Measurements from ENCODE around the gene FAM219A.
"Not testable (repeated sequence)": the region's sequence is repeated elsewhere in the genome, so short reads cannot be mapped to it uniquely, and the experiment has no call there.

FAM219A gene

DNA sequence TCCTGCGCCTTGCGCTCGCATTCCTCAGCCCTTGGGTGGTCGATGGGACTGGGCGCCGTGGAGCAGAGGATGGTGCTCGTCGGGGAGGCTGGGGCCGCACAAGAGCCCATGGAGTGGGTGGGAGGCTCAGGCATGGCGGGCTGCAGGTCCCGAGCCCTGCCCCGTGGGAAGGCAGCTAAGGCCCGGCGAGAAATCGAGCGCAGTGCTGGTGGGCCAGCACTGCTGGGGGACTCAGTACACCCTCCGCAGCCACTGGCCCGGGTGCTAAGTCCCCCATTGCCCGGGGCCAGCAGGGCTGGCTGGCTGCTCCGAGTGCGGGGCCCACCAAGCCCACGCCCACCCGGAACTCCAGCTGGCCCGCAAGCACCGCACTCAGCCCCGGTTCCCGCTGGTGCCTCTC, 24.4 kb upstream of the FAM219A start:
- DNase-seq: not testable (repeated sequence)

DNA sequence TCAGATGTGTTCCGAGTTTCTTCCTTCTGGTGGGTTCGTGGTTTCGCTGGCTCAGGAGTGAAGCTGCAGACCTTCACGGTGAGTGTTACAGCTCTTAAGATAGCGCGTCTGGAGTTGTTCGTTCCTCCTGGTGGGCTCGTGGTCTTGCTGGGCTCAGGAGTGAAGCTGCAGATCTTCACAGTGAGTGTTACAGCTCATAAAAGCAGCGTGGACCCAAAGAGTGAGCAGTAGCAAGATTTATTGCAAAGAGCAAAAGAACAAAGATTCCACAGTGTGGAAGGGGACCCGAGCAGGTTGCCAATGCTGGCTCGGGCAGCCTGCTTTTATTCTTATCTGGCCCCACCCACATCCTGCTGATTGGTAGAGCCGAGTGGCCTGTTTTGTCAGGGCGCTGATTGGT, 23.2 kb upstream of the FAM219A start:
- not testable (repeated sequence) for DNase-seq

DNA sequence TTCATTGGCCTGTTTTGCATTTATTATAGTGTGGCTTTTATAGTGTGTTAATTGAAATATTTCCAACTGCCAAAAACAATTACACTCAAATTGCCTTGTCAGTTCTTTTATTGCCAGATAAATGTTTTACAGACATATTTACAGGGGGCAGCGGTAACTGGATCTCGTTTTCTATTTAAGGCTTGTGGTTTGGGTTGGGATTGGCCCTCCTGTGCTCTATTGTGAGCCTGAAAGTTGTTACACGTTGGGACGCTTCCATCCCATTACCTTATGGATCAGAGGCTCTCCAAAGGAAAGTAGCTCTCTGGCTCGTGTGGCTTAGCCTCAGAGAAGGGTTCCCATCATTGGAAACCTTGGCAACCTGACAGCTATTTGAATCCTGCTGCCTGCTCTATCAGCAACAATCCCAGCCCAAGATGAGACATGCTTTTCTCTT, 21.1 kb upstream of the FAM219A start:
- DNase-seq: no peak

DNA sequence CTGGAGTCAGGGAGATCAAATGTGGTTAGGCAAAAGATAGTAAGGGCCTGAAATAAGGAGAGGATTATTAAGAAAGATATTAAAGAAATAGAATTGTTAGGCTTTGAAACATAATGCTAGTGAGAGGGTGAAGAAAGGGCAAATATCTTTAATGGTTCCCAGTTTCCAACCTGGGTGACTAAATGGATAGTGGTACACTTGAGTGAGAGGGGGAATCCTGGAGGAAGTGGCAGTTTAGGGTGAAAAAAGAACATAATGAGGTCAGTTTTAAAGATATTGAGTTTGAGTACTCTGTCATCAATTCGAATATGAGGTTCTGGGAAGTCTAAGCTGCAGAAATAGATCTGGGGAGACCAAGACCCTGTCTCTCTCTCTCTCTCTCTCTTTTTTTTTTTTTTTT, 19.2 kb upstream of the FAM219A start:
- DNase-seq: no peak

DNA sequence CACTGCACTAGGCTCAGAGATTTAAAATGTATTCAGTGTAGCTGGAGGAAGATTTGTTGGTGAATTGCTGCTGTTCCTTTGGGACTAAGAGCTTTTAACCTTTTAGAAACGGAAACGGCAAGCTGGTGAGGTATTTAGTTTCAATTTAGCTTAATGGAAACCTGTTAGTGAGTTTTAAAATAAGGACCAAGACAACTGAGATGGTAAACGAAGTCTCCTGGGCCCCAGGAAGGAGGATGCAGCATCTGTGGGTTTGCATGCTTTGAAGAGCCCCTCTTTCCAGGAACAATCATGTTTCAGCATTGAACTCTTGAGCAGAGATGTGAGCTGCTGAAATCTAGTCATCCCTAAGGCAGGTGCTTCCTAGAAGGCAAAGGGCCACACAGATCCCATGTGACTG, 16.7 kb upstream of the FAM219A start:
- DNase-seq: no peak

DNA sequence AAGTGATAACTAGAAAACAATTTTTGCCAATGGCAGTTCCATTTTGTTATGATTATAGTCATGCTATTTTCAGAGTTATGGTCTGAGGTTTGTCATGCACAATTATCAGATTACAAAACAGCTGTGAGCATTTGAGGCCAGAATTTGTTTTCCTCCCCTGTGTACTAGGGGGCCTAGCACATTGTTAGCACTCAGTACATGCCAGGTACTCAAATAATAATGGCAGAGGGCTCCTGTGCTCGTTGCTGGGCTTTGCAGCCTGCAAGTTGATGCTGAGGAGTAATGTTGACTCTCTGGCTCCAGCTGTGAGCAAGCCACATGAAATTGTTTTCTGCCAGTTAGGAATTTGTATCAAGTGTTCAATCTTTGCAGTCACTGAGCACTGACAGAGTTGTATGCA, 7.1 kb upstream of the FAM219A start:
- DNase-seq: no peak

DNA sequence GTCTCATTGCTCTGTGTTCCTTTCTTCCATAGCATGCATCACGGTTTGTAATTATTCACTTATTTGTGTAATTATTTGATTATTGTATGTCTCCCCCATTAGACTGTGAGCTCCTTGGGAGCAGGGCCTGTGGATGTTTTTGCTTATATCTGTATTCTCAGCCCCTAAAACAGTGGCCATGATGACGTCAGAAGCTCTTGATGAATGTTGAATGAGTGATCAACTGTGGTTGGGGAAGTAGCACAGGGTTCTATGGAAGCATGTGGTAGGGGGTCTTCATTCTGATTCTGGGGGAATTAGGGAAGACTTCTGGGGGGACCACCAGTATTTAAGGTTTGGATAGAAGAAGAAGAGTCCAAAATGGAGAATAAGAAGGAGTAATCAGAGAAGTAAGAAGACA, 6.2 kb upstream of the FAM219A start:
- DNase-seq: no peak

DNA sequence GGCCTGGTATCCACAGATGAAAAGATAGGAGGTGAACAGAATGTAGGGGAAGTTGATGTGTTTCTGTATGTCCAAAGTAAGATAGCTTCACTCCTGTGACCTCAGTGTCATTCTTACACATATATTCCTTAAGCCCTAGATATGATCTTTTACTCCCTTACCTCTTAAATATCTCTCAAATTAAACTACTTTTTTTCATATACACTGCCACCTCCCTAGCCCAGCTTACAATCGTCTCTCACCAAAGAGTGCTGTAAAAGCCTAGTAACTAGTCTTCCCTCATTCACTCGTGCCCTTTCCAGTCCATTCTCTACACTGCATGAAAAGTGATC, 5.5 kb upstream of the FAM219A start:
- no peak for DNase-seq

DNA sequence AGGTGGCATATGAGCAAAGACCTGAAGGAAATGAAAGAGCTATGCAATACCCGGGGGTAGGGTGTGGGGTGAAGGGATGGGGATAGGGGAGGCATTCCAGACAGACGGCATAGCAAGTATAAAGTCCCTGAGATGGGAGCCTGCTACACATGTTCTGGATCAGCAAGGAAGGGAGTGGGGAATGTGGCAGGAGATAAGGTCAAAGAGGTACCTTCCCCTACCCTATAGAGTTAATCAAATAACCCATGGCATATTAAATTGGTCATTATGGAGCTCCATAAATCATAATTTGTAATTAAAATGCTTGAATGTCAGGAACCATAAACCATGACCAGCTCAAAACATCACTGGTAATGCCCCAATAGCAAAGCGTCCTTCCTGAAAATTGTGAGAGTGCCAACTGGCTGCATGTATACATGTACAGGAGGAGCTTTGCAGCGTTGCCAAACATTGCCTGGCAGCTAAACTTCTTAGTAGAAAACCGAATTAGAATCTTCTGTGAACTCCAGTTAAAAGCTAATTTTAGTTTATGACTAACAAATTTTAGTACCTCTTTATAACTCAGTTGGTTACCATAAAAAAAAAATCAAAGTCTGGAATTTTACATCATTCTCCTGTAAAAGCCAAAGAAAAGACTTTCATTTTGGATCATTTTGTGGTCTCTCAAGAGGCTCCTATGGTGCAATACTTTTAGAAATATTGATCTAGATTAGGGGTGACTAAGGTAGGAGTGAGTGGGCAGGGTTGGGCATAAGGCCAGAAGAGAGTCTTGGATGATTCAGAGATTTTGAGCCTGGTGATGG, 4.9 kb upstream of the FAM219A start:
- DNase-seq: no peak

DNA sequence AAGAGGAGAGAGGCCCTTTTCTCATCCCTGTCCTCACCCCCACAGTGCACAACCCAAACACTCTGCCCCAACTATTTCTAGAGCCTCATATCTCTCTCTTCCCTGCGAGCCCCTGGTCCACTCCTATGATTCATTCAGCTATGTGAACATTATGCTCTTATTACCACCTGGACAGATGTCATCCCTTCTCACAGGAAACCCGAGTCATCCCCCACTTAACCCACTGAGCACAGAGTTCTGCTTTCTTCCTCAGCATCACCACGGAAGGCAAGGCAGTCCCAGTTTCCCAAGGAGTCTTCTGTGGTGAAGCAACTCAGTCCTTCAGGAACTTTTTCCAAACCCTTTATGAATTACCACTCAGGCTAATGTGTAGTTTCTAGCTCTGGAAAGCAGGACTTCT, 1.6 kb upstream of the FAM219A start:
- no peak for DNase-seq

DNA sequence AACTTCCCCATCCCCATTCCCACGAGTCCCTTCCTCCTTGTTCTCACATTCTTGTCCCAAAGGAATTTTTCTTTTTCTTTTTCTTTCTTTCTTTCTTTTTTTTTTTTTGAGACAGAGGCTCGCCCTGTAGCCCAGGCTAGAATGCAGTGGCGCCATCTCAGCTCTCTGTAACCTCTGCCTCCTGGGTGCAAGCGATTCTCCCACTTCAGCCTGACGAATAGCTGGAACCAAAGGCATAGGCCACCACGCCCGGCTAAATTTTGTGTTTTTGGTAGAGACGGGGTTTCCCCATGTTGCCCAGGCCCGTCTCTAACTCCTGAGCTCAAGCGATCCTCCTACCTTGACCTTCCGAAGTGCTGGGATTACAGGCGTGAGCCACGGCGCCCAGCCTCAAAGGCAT, 986 bp upstream of the FAM219A start:
- no peak for DNase-seq

DNA sequence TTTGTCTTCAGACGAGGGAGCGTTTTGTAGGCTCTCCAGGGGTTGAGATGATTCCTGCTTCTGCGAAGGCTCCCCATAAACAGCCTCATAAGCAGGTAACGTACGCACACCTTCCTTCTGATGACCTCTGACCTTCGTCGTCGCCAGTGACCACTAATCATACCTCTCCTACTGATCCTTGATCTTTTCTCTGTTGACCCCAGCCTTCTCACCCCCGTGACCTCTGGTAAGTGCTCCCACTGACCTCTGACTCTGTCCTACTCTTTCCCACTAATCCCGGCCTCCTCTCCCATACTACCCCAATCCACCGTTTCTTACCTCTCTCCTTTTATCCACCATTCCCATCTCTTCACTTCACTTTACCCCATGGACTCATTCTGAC, 580 bp upstream of the FAM219A start:
- no peak for DNase-seq

DNA sequence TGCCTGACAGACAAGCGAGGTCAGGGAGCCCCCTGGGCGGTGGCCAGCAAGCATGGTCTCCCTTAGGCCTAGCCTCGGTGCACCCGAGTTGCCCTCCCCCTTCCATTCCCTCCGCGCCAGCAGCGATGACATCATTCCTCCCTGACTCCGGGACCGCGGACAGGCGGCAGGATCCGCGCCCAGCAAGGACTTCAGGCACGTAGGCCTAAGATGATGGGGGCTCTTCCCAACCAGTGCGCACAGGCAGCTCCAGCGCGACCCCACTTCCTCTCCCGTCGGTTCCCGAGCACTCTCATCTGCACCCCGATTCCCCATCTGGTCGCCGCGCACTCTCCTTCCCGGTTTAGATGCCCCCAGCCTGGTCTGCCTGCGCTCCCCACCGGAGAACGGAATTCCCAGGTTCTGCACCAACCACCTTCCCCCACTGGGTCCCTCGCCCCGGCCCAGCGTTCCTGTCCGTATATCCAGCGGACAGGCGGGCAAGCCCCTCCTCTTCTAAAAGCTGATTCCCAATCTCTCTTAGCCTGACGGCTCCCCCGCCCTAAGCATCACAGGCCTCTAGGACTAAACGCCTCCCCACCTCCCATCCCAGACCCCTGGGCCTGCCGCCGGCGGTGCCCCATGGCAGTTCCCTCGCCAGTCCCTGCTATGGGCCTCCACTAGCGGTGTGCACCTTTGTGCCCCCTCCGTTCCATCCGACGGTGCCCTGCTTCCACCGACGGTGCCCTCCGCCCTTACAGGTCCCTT, 931 bp downstream of the FAM219A start:
- DNase-seq: no peak

DNA sequence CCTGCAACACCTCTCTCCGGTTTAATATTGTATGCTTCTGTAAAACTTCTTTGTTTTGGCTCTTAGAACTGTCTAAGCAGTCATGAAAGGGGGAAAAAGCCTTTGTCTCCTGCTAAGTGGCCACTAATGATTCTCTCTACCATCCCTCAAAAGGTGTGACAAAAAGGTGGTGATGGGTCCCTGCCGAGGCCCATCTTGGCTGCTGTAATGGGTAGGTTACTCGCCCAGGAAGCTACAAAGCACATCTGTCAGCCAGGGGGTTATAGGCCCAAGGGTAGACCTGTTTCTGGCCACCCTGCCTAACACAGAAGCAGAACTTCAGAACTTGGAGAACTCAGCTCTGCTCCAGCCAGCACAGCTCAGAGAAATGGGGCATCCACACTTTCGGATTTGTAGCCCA, 1.6 kb downstream of the FAM219A start:
- no peak for DNase-seq

DNA sequence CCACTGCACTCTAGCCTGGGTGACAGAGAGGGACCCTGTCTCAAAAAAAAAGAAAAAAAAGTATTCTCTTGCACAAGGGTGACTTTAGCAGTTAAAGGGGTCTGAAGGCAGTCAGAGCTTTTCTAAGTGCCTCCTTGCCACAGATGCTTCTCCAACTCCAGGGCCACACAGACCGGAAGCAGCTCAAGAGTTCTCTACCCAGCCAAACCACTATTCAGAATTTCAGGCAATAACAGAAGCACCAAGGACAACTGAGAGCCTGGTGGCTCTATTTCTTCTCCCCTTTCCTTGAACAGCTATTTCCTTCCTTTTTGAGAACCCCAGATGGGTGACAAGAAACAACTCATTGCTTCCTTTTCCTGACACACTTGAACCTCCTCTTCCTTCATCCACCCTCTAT, 2.2 kb downstream of the FAM219A start:
- DNase-seq: no peak

DNA sequence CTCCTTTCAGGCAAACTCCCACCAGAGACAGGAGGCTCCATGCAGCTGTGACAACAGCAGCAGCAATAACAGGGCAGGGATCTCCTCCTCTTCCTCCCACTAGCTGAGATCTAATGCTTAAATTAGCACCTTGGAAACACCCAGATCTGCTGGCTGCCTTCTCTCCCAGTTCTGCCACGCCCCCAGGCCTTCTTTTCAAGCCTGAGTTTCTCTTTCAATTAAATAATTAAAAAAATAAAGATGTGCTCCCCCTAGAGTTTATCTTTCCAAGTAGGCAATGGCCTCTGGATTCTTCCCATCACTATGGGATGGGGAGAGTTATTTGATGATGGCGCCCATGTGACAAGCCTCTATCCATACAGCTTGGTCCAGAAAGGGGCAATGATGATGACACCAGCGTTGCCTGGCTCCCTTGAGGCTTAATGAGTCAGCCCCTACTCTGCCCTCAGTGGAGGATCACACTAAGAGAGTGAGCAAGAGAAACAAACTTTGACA, 3.8 kb downstream of the FAM219A start:
- no peak for DNase-seq

DNA sequence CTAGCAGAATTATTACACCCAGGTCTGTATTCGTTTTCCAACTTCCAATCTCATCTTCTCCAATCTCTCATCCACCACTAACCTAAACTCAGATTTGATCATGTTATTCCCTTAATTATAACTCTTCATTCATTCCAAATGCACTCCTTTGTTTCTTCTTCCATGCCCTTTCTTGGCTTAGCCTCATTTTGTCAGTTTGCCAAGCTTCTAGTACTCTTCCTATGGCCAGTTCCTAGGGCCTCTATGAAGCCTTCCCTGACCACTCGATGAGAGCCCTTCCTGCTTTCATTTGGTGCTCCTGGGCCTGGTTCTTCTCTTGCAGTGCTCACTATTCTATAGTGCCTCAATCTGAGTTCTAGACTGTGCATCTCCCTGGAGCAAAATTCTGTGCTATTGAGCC, 5.8 kb downstream of the FAM219A start:
- DNase-seq: no peak

DNA sequence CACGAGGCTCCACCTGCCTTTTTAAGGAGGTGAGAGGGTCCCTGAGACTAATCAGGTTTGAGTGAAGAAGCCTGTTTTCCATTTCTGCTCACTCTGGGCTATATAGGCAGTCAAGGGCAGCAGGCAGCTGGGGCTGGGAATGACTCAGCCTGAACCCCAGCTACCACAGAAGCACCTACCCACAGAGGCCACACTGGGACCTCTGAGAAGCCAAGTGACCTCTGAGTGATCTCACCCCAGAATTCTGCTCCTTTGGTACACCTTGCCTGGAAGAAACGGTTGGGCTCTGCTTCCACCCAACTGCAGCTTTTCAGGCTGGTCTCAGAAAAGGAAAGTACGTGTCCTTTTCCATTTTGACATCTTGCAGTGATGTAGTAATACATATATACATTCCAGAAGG, 6.8 kb downstream of the FAM219A start:
- no peak for DNase-seq

DNA sequence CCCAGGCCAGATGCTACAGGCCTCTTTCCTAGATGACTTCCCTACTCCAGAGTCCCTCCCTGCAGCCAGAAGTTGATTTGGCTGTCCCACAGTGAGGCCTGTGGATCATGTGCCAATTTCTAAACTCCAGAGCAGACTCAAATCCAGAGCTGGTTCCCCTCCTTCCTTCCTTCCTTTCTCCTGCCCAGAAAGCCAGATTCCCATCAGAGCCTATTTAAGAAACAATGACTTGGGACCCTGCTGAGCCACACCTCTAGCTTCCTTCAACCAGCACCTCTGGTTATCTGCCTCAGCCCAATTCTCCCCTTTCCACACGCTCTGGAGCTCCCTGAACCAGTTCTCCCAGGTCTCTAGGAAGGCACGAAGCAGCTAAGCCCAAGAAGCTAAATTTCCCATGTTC, 7.2 kb downstream of the FAM219A start:
- DNase-seq: no peak

DNA sequence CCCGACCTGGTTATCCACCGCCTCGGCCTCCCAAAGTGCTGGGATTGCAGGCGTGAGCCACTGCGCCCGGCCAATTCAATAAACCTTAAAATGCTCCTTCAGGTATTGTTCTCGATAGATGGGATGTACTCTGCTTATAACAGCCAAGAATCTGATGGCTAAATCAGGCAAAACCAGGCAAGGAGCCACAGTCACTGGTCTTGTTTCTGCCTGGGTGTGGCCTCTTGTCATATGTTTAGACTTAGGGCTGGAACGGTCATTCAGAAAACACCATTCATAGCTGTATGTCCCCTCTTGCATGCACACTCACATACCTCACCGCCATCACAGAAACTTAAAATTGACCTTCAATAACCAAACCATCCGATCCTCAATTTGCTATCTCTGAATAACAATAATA, 7.7 kb downstream of the FAM219A start:
- no peak for DNase-seq

DNA sequence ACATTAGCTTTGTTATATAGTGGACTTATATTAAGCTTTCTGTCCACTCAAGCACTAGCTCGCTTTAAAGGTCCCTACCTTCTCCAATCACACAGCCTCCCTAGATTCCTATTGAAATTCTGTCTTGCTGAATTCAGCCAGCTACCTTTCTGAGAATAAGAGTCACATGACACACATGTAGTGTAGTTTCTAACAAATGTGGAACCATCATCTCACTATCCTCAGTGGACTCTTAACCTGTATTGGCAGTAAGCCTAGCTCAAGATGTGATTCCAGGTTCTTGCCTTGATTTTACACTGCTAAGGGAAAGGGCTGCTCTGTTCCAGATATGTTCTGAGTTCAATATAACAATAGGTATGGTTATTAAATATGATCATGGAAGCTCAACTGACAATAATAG, 11.4 kb downstream of the FAM219A start:
- DNase-seq: no peak

DNA sequence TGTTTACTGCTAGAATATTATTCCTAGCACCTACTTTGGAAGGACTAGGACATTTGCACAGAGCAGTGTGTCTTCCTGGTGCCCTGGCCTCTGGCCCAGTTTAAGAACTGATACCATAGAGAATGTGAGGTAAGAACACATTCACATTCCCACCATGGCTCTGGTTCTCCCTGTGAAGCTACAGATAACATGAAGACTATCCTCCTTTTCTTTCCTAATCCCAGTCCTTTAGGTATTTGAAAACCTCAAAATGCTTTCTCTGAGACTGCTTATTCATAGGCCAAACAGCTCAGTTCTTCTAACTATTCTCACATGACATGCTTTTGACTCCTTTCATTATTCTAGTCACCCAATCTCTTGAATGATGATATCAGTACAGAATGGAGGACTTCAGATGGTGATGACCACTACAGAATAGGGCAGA, 11.9 kb downstream of the FAM219A start:
- DNase-seq: no peak

DNA sequence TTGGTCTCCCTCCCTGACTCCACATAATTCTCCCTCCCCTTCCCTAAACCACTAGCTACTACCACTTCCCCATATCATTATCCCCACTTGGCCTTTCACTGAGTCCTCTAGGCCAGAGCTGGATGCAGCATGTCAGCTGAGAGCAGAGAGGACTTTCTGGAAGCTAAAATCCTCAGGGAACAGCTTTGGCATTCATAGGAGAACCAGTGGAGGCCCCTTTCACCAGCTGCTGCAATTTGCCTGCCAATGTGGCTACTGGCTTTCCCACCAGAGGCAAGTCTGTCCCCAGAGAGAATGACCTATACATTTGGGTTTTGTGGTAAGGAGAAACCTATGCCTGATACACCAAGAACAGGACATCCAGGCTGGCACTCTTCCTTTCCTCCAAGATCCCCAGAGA, 14.4 kb downstream of the FAM219A start:
- no peak for DNase-seq

DNA sequence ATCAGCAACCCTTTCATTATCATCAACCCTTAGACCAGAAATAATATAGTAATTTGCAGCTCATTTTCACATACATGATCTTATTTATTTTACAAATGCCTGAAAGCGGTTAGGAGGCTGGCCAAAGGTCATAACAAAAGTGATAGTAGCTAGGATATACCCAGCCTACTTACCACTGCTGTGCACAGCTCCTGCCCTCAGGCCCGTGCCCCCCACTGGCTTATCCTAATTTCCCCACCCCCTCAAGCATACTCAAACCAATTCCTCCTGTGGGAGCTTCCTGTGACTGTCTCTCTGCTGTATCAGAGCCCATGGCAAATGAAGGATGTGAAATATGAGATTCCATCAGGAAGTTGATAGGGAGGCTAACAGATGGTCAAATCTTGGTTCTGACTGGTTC, 14.8 kb downstream of the FAM219A start:
- DNase-seq: no peak

DNA sequence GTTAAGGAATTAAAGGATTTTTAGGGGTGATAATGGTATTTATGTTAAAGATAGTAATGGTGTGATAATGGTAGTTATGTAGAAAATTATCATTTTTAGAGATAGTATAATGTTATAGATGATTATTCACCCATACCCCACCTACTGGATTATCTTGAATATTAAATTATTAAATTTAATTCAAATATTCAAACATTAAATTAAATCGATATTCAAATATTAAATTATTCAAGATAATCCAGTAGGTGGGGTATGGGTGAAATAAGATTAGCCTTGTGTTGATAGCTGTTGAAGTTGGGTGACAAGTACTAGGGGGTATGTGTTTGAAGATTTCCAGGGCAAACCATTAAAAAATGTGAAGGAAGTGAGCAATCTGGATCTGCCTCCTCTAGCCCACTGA, 15.6 kb downstream of the FAM219A start:
- DNase-seq: no peak
